Activated CD8-positive, alpha-beta T cell treated with anti-CD3 and anti-CD28 coated beads, Interleukin-2, amount 10 ng/mL, durations not matched to agents 7 days and 5 days (primary cell): ENCODE data around the gene DLG2. TPM values are rescaled to one million over a fixed set of nuclear protein-coding genes. Genes with fewer than 3 reads are reported as not detected.
"Not testable (repeated sequence)": the region's sequence is repeated elsewhere in the genome, so short reads cannot be mapped to it uniquely, and the experiment has no call there.

Experiments
- ATAC-seq: fragments of 150-1000 bp; cut with Tn5 transposase; one replicate; pipeline ENCODE4 v1.10.0; 2021; ENCODE audit warnings: moderate library complexity
- CTCF ChIA-PET: fragments of 350-600 bp; sonication (Branson Sonifier 250); formaldehyde crosslinking; loops from one replicate; lab custom pipeline; 2021; ENCODE audit warnings: antibody characterized with exemption; lab: Charles Lee
- POLR2A ChIA-PET: fragments of 350-600 bp; sonication (Branson Sonifier 250); formaldehyde crosslinking; loops from one replicate; lab custom pipeline; 2021; ENCODE audit warnings: antibody characterized with exemption; lab: Charles Lee
- DNase-seq: peaks from one replicate; pipeline ENCODE4 v3.0.0-alpha.2; 2020
- H3K27ac Mint-ChIP-seq: one replicate; pipeline ENCODE4 v1.8.0; 2021; ENCODE audit warnings: mild to moderate bottlenecking, mixed read lengths
- H3K27me3 Mint-ChIP-seq: one replicate; pipeline ENCODE4 v1.8.0; 2021; ENCODE audit warnings: low read depth, mixed read lengths
- H3K36me3 Mint-ChIP-seq: one replicate; pipeline ENCODE4 v1.8.0; 2021; ENCODE audit warnings: low read depth, mixed read lengths
- H3K4me1 Mint-ChIP-seq: one replicate; pipeline ENCODE4 v1.8.0; 2021; ENCODE audit warnings: low read depth, mixed read lengths
- H3K4me3 Mint-ChIP-seq: one replicate; pipeline ENCODE4 v1.8.0; 2021; ENCODE audit warnings: mild to moderate bottlenecking, mixed read lengths
- H3K9me3 Mint-ChIP-seq: one replicate; pipeline ENCODE4 v1.8.0; 2022; ENCODE audit warnings: mixed read lengths; ENCODE audit not compliant: insufficient read depth
- total RNA-seq, 2 experiments: library from RNA; stranded (reverse); gene quantifications; one replicate each; pipeline ENCODE4 v1.2.3, GENCODE V29; 2021

DLG2 gene
- total RNA-seq, 2 experiments from 2014 or later: 1.3 to 1.6 TPM

- no peak overlapping the region for H3K4me3 Mint-ChIP-seq
- H3K4me1 Mint-ChIP-seq: no peaks in the 10 kb centered on the region
- H3K27ac Mint-ChIP-seq: no peak overlapping the region
- ChIA-PET POLR2A (no interaction called here), CTCF (no interaction called here)
- ATAC-seq: no peak
- H3K27me3 Mint-ChIP-seq: no peaks in the 10 kb centered on the region
- H3K36me3 Mint-ChIP-seq: no peaks in the 10 kb centered on the region
- peaks cover 6% of the 10 kb centered on the region for H3K9me3 Mint-ChIP-seq
- no peak for DNase-seq
Observed at GRCh38 chr11:85377901-85378300, 249.2 kb downstream of the DLG2 start.

GRCh38 chr11:85359859-85360258 is 267.3 kb downstream of the DLG2 start:
- Mint-ChIP-seq H3K27ac (no peak overlapping the region), H3K27me3 (no peaks in the 10 kb centered on the region), H3K4me3 (no peak overlapping the region), H3K36me3 (no peaks in the 10 kb centered on the region), H3K4me1 (no peaks in the 10 kb centered on the region), H3K9me3 (peaks cover 9% of the 10 kb centered on the region)
- DNase-seq: no peak
- no peak for ATAC-seq
- ChIA-PET CTCF (no interaction called here), POLR2A (no interaction called here)

GRCh38 chr11:85355921-85356320 is 271.2 kb downstream of the DLG2 start:
- CTCF ChIA-PET: no interaction called here

GRCh38 chr11:85349539-85349938 is 277.6 kb downstream of the DLG2 start:
- peaks cover 11% of the 10 kb centered on the region for H3K9me3 Mint-ChIP-seq
- POLR2A ChIA-PET, H3K27ac Mint-ChIP-seq, ATAC-seq, CTCF ChIA-PET, H3K4me1 Mint-ChIP-seq, H3K27me3 Mint-ChIP-seq, H3K4me3 Mint-ChIP-seq, DNase-seq, H3K36me3 Mint-ChIP-seq: not testable (repeated sequence)

More at GRCh38 chr11:85355921-85356320, 271.2 kb downstream of the DLG2 start:
- Mint-ChIP-seq H3K9me3 (peaks cover 9% of the 10 kb centered on the region), H3K36me3 (no peaks in the 10 kb centered on the region), H3K4me1 (no peaks in the 10 kb centered on the region), H3K27me3 (no peaks in the 10 kb centered on the region), H3K4me3 (no peak overlapping the region), H3K27ac (no peak overlapping the region)
- ATAC-seq (no peak), DNase-seq (no peak)
- POLR2A ChIA-PET: no interaction called here

- ATAC-seq: no peak
- CTCF ChIA-PET: no interaction called here
- Mint-ChIP-seq H3K36me3 (no peaks in the 10 kb centered on the region), H3K4me3 (no peak overlapping the region), H3K4me1 (no peaks in the 10 kb centered on the region), H3K27me3 (no peaks in the 10 kb centered on the region), H3K27ac (no peak overlapping the region), H3K9me3 (peaks cover 11% of the 10 kb centered on the region)
- DNase-seq: no peak
- POLR2A ChIA-PET: no interaction called here
Observed at GRCh38 chr11:85348945-85349344, 278.2 kb downstream of the DLG2 start.

- ATAC-seq: no peak
- Mint-ChIP-seq H3K9me3 (peaks cover 11% of the 10 kb centered on the region), H3K4me1 (no peaks in the 10 kb centered on the region), H3K27me3 (no peaks in the 10 kb centered on the region), H3K4me3 (no peak overlapping the region), H3K36me3 (no peaks in the 10 kb centered on the region), H3K27ac (no peak overlapping the region)
- DNase-seq: no peak
- ChIA-PET CTCF (no interaction called here), POLR2A (no interaction called here)
Observed at GRCh38 chr11:85347291-85347690, 279.9 kb downstream of the DLG2 start.

GRCh38 chr11:85346484-85346883 is 280.7 kb downstream of the DLG2 start:
- peaks cover 13% of the 10 kb centered on the region for H3K9me3 Mint-ChIP-seq
- no peaks in the 10 kb centered on the region for H3K27me3 Mint-ChIP-seq
- H3K36me3 Mint-ChIP-seq: no peaks in the 10 kb centered on the region
- H3K27ac Mint-ChIP-seq: no peak overlapping the region
- POLR2A ChIA-PET: no interaction called here
- no peak overlapping the region for H3K4me3 Mint-ChIP-seq
- CTCF ChIA-PET: no interaction called here
- no peaks in the 10 kb centered on the region for H3K4me1 Mint-ChIP-seq
- DNase-seq: no peak
- ATAC-seq: no peak

GRCh38 chr11:85340846-85341245 is 286.3 kb downstream of the DLG2 start:
- H3K36me3 Mint-ChIP-seq, H3K9me3 Mint-ChIP-seq, CTCF ChIA-PET, H3K27me3 Mint-ChIP-seq, H3K27ac Mint-ChIP-seq, ATAC-seq, H3K4me3 Mint-ChIP-seq, POLR2A ChIA-PET, H3K4me1 Mint-ChIP-seq, DNase-seq: not testable (repeated sequence)

GRCh38 chr11:85318573-85318972 is 308.6 kb downstream of the DLG2 start:
- Mint-ChIP-seq H3K4me1 (no peaks in the 10 kb centered on the region), H3K9me3 (no peaks in the 10 kb centered on the region), H3K4me3 (no peak overlapping the region), H3K27ac (no peak overlapping the region), H3K27me3 (no peaks in the 10 kb centered on the region), H3K36me3 (no peaks in the 10 kb centered on the region)
- POLR2A ChIA-PET: no interaction called here
- DNase-seq (no peak), ATAC-seq (no peak)
- CTCF ChIA-PET: no interaction called here

GRCh38 chr11:85316967-85317366 is 310.2 kb downstream of the DLG2 start:
- DNase-seq (no peak), ATAC-seq (no peak)
- Mint-ChIP-seq H3K9me3 (no peaks in the 10 kb centered on the region), H3K4me1 (no peaks in the 10 kb centered on the region), H3K27me3 (no peaks in the 10 kb centered on the region), H3K4me3 (no peak overlapping the region), H3K27ac (no peak overlapping the region), H3K36me3 (no peaks in the 10 kb centered on the region)
- ChIA-PET POLR2A (no interaction called here), CTCF (no interaction called here)

GRCh38 chr11:85313741-85314140 is 313.4 kb downstream of the DLG2 start:
- Mint-ChIP-seq H3K27me3 (no peaks in the 10 kb centered on the region), H3K4me3 (no peak overlapping the region), H3K4me1 (no peaks in the 10 kb centered on the region), H3K36me3 (no peaks in the 10 kb centered on the region), H3K27ac (no peak overlapping the region), H3K9me3 (no peaks in the 10 kb centered on the region)
- DNase-seq (no peak), ATAC-seq (no peak)
- POLR2A ChIA-PET: no interaction called here
- CTCF ChIA-PET: no interaction called here

- Mint-ChIP-seq H3K4me1 (no peaks in the 10 kb centered on the region), H3K27me3 (no peaks in the 10 kb centered on the region), H3K4me3 (no peak overlapping the region), H3K27ac (no peak overlapping the region), H3K9me3 (peaks cover 7% of the 10 kb centered on the region), H3K36me3 (no peaks in the 10 kb centered on the region)
- ATAC-seq (no peak), DNase-seq (no peak)
- POLR2A ChIA-PET: no interaction called here
- CTCF ChIA-PET: no interaction called here
Observed at GRCh38 chr11:85310479-85310878, 316.7 kb downstream of the DLG2 start.

- peaks cover 7% of the 10 kb centered on the region for H3K9me3 Mint-ChIP-seq
- ChIA-PET CTCF (no interaction called here), POLR2A (no interaction called here)
- H3K27ac Mint-ChIP-seq: no peak overlapping the region
- DNase-seq (no peak), ATAC-seq (no peak)
- no peaks in the 10 kb centered on the region for H3K36me3 Mint-ChIP-seq
- H3K4me1 Mint-ChIP-seq: no peaks in the 10 kb centered on the region
- H3K27me3 Mint-ChIP-seq: no peaks in the 10 kb centered on the region
- no peak overlapping the region for H3K4me3 Mint-ChIP-seq
Observed at GRCh38 chr11:85307366-85307765, 319.8 kb downstream of the DLG2 start.
